Hepatocyte (in vitro differentiated cells): ENCODE measurements around the gene NRARP. TPM values are rescaled to one million over a fixed set of nuclear protein-coding genes. Genes with fewer than 3 reads are reported as not detected.

Experiments
- DNase-seq: peaks from one replicate; pipeline ENCODE4 v3.0.0-alpha.2; 2016; ENCODE audit warnings: low spot score
- H2AFZ ChIP-seq: fragments of 200-600 bp; sonication (generic); 2 replicates; pipeline ENCODE4 v1.6.0; 2016; ENCODE audit warnings: antibody characterized with exemption, mild to moderate bottlenecking
- H3K27ac ChIP-seq: fragments of 200-600 bp; sonication (generic); 2 replicates; pipeline ENCODE4 v1.5.1; 2016; ENCODE audit warnings: mild to moderate bottlenecking
- H3K27me3 ChIP-seq: fragments of 200-600 bp; sonication (generic); 2 replicates; pipeline ENCODE4 v1.6.1; 2016
- H3K36me3 ChIP-seq: fragments of 200-600 bp; sonication (generic); replicated peaks from 2 replicates; pipeline ENCODE4 v1.5.1; 2016; ENCODE audit warnings: low read depth; ENCODE audit not compliant: insufficient read depth
- H3K4me1 ChIP-seq: fragments of 200-600 bp; sonication (generic); 2 replicates; pipeline ENCODE4 v1.5.1; 2016; ENCODE audit warnings: mild to moderate bottlenecking, moderate library complexity; ENCODE audit not compliant: insufficient read depth
- H3K4me2 ChIP-seq: fragments of 200-600 bp; sonication (generic); 2 replicates; pipeline ENCODE4 v1.6.0; 2016
- H3K4me3 ChIP-seq: fragments of 200-600 bp; sonication (generic); 2 replicates; pipeline ENCODE4 v1.5.1; 2016; ENCODE audit warnings: mild to moderate bottlenecking
- H3K79me2 ChIP-seq: fragments of 200-600 bp; sonication (generic); 2 replicates; pipeline ENCODE4 v1.6.0; 2017; ENCODE audit warnings: mild to moderate bottlenecking
- H3K9me2 ChIP-seq: fragments of 200-600 bp; sonication (generic); replicated peaks from 2 replicates; pipeline ENCODE4 v1.6.0; 2017; ENCODE audit warnings: mild to moderate bottlenecking; ENCODE audit not compliant: insufficient read depth
- H3K9me3 ChIP-seq: fragments of 200-600 bp; sonication (generic); 2 replicates; pipeline ENCODE4 v1.5.1; 2016; ENCODE audit warnings: low read depth, mild to moderate bottlenecking
- H4K20me1 ChIP-seq: fragments of 200-600 bp; sonication (generic); 2 replicates; pipeline ENCODE4 v1.6.0; 2016; ENCODE audit warnings: mild to moderate bottlenecking; ENCODE audit not compliant: insufficient read depth, poor library complexity, severe bottlenecking
- CTCF ChIP-seq: fragments of 200-600 bp; sonication (generic); IDR thresholded peaks from 2 replicates; pipeline ENCODE4 v1.5.1; 2016; ENCODE audit warnings: antibody characterized with exemption, mild to moderate bottlenecking; ENCODE audit not compliant: poor library complexity
- EZH2 ChIP-seq: fragments of 200-600 bp; sonication (generic); IDR thresholded peaks from 2 replicates; pipeline ENCODE4 v1.6.1; 2016; ENCODE audit warnings: antibody characterized with exemption, mild to moderate bottlenecking, borderline replicate concordance
- EZH2phosphoT487 ChIP-seq: fragments of 200-600 bp; sonication (generic); IDR thresholded peaks from one replicate; pipeline ENCODE4 v1.6.1; 2018; ENCODE audit warnings: antibody characterized with exemption, mild to moderate bottlenecking, low read depth, moderate library complexity; ENCODE audit not compliant: unreplicated experiment, severe bottlenecking
- WGBS: methylation state at CpG from one replicate; pipeline ENCODE4 v1.1.6; 2016; ENCODE audit warnings: low lambda C conversion rate; ENCODE audit errors: missing lambda C conversion rate; 5-methylcytosine and 5-hydroxymethylcytosine counted together
- polyA plus RNA-seq: library from polyadenylated mRNA; unstranded; fragments of >200 nt; fragmentation: Nextera tagmentation; extraction: Ambion mirVana; gene quantifications from 2 replicates; pipeline ENCODE4 v1.2.1, GENCODE V29; 2016
- total RNA-seq: library from RNA; depleted of rRNA; stranded (reverse); fragments of >200 nt; gene quantifications from 2 replicates; pipeline ENCODE4 v1.2.3, GENCODE V29; 2014

The NRARP gene
- total and polyA plus RNA-seq, 2 experiments from 2014 or later, result 5.3 to 18.7 TPM

- Histone ChIP-seq H3K27me3 (no peaks in the 10 kb centered on the region), H3K4me1 (peaks cover 17% of the 10 kb centered on the region), H3K9me2 (no peaks in the 10 kb centered on the region), H3K36me3 (no peaks in the 10 kb centered on the region), H3K27ac (no peak overlapping the region), H2AFZ (no peak overlapping the region), H3K4me3 (no peak overlapping the region), H3K9me3 (no peaks in the 10 kb centered on the region), H4K20me1 (no peaks in the 10 kb centered on the region), H3K79me2 (no peaks in the 10 kb centered on the region), H3K4me2 (no peak overlapping the region)
- no peak for TF ChIP-seq CTCF
- no peak for TF ChIP-seq EZH2phosphoT487
- TF ChIP-seq EZH2, result no peak
- WGBS, result 91% methylated on average over 11 of the region's 13 CpGs
- DNase-seq, result no peak
Observed at GRCh38 chr9:137273095-137273490, 29.0 kb downstream of the NRARP start.

- Histone ChIP-seq H3K27me3 (no peaks in the 10 kb centered on the region), H3K36me3 (no peaks in the 10 kb centered on the region), H3K79me2 (no peaks in the 10 kb centered on the region), H3K4me3 (no peak overlapping the region), H2AFZ (no peak overlapping the region), H3K4me1 (peaks cover 17% of the 10 kb centered on the region), H3K27ac (no peak overlapping the region), H3K4me2 (no peak overlapping the region), H3K9me2 (no peaks in the 10 kb centered on the region), H4K20me1 (no peaks in the 10 kb centered on the region), H3K9me3 (no peaks in the 10 kb centered on the region)
- no peak for DNase-seq
- 94% methylated on average over 30 of the region's 39 CpGs for WGBS
- TF ChIP-seq EZH2, result no peak
- no peak for TF ChIP-seq EZH2phosphoT487
- no peak for TF ChIP-seq CTCF
Observed at GRCh38 chr9:137272241-137273094, 29.6 kb downstream of the NRARP start.

- H3K4me1 ChIP-seq, result peaks cover 10% of the 10 kb centered on the region
- no peak overlapping the region for H3K4me3 ChIP-seq
- no peak for DNase-seq
- H3K27ac ChIP-seq, result no peak overlapping the region
- H3K27me3 ChIP-seq, result no peaks in the 10 kb centered on the region
- no peaks in the 10 kb centered on the region for H3K36me3 ChIP-seq
- TF ChIP-seq CTCF, result no peak
- TF ChIP-seq EZH2, result no peak
- TF ChIP-seq EZH2phosphoT487, result no peak
- no peak overlapping the region for H2AFZ ChIP-seq
- no peak overlapping the region for H3K4me2 ChIP-seq
- no peaks in the 10 kb centered on the region for H4K20me1 ChIP-seq
- WGBS, result 83% methylated on average over 1 of the region's 3 CpGs
- H3K9me2 ChIP-seq, result no peaks in the 10 kb centered on the region
- no peaks in the 10 kb centered on the region for H3K79me2 ChIP-seq
- no peaks in the 10 kb centered on the region for H3K9me3 ChIP-seq
Observed at GRCh38 chr9:137271696-137272076, 30.4 kb downstream of the NRARP start.
